ENCODE data around the gene POLR3K.
A peak's percentile ranks its signal among the peaks of the same experiment; 100 is the strongest.
"Not testable (repeated sequence)": the region's sequence is repeated elsewhere in the genome, so short reads cannot be mapped to it uniquely, and the experiment has no call there.

POLR3K gene

DNA sequence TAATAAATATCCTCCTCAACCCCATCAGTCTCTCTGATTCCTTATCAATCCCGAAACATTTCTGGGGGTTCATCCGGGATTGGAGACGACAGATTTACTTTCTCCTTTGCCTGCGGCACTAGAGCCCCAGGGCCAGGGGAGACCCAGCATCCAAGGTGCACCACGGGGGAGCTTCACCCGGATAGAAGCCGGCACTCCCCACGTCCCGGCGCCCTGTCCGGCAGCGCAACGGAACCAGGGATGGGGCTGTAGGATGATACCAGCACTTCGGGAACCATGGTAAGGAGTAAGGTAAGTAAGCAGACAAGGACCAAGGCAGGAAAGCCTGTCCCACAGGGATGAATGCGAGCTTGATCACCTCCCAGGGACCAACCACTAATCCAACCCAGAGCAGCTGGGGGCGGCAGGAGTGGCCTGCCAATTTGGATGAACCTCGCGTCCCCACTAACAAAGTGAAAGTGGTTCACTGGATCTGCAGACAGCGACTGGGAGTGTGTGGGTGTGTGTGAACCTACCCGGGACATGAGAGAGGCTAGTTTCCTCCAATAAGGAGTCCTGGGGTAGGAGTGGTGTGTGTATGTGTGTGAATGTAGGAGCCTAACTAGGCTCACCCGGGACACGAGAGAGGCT is 11.9 kb downstream of the POLR3K start:
- H4K20me1 ChIP-seq (ENCODE audit: low read depth, low read length) = no peaks in the 10 kb centered on the region
- H3K9me2 ChIP-seq (replicated peaks; ENCODE audit: insufficient read depth, low read length) = no peaks in the 10 kb centered on the region
- no peak overlapping the region for H3K4me2 ChIP-seq (ENCODE audit: low read depth, low read length, poor library complexity, severe bottlenecking)
- TF ChIP-seq, protein P1, sequence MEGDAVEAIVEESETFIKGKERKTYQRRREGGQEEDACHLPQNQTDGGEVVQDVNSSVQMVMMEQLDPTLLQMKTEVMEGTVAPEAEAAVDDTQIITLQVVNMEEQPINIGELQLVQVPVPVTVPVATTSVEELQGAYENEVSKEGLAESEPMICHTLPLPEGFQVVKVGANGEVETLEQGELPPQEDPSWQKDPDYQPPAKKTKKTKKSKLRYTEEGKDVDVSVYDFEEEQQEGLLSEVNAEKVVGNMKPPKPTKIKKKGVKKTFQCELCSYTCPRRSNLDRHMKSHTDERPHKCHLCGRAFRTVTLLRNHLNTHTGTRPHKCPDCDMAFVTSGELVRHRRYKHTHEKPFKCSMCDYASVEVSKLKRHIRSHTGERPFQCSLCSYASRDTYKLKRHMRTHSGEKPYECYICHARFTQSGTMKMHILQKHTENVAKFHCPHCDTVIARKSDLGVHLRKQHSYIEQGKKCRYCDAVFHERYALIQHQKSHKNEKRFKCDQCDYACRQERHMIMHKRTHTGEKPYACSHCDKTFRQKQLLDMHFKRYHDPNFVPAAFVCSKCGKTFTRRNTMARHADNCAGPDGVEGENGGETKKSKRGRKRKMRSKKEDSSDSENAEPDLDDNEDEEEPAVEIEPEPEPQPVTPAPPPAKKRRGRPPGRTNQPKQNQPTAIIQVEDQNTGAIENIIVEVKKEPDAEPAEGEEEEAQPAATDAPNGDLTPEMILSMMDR (IDR thresholded peaks at IDR 0.05; ENCODE audit: insufficient read depth, low read length, poor library complexity, severe bottlenecking) = no peak
- TF ChIP-seq EZH2phosphoT487 (conservative IDR thresholded peaks at IDR 0.05; ENCODE audit: low read length) = no peak
- no peak overlapping the region for H3K9ac ChIP-seq (ENCODE audit: low read length)
- H3K79me2 ChIP-seq (ENCODE audit: insufficient read depth, low read length) = peaks cover 29% of the 10 kb centered on the region
- peaks cover 24% of the 10 kb centered on the region for H3K36me3 ChIP-seq (ENCODE audit: low read length)
- no peaks in the 10 kb centered on the region for H3K9me3 ChIP-seq (ENCODE audit: insufficient read depth, low read length)
- H3K4me3 ChIP-seq (ENCODE audit: insufficient read depth, low read length, poor library complexity, severe bottlenecking) = no peak overlapping the region
- H2AFZ ChIP-seq (ENCODE audit: low read depth, low read length, severe bottlenecking) = no peak overlapping the region
- no peaks in the 10 kb centered on the region for H3K27me3 ChIP-seq (ENCODE audit: low read length)
- peaks cover 8% of the 10 kb centered on the region; the same call in 1 of the 2 replicates for H3F3A ChIP-seq (ENCODE audit: insufficient read depth)
- no peak overlapping the region for H3K27ac ChIP-seq (ENCODE audit: low read depth, low read length)

DNA sequence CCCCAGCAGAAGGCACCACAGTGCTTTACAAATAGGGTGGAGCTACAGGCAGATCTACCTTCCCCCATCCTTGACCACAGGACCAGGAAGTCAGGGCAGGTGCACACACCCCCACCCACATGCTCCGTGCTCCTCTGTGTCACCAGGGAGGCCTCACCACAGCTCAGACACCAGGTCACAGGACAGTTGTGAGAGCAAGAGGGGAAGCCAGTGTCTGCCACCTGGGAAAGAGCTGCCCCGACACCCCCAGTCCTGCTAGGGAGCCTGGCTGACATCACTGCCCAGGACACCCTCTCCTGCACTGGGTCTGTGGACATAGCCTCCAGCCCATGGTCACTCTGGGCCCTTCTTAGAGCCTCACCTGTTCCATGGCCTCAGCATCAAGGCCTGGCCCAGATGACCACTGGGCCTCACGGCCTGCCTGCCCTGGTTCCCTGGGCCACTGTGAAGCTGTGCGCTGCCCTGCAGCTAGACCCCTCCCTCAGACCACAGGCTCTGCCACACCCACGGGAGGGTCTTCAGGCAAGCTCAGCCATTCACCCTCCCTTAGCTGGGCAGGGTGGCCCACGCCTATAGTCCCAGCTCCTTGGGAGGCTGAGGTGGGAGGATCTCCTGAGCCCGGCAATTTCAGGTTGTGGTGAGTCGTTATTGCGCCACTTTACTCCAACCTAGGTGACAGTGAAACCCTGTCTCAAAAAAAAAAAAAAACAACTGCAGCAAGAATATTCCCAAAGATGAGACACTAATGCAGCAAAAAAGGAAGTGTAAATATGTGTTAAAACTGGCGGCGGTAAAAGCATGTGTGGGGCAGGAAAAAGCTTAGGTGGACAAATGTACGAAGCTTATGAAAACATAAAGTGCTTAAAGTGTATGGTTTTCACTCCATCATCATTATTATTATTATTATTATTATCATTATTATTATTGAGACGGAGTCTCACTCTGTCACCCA is 14.2 kb downstream of the POLR3K start:
- Histone ChIP-seq H3K4me2 (ENCODE audit: low read depth, low read length, poor library complexity, severe bottlenecking) (no peak overlapping the region), H3K27me3 (ENCODE audit: low read length) (no peaks in the 10 kb centered on the region), H3K79me2 (ENCODE audit: insufficient read depth, low read length) (peaks cover 8% of the 10 kb centered on the region; the same call in 1 of the 2 replicates), H3K9ac (ENCODE audit: low read length) (peak overlapping the region; percentile 17; the same call in 1 of the 2 replicates), H2AFZ (ENCODE audit: low read depth, low read length, severe bottlenecking) (no peak overlapping the region), H3K27ac (ENCODE audit: low read depth, low read length) (peak overlapping the region; percentile 46), H3K9me3 (ENCODE audit: insufficient read depth, low read length) (no peaks in the 10 kb centered on the region), H3K36me3 (ENCODE audit: low read length) (peaks cover 5% of the 10 kb centered on the region; the same call in 1 of the 2 replicates), H3K9me2 (replicated peaks; ENCODE audit: insufficient read depth, low read length) (no peaks in the 10 kb centered on the region), H4K20me1 (ENCODE audit: low read depth, low read length) (no peaks in the 10 kb centered on the region; the same call in 1 of the 2 replicates), H3F3A (ENCODE audit: insufficient read depth) (peaks cover 5% of the 10 kb centered on the region; the same call in 1 of the 2 replicates), H3K4me3 (ENCODE audit: insufficient read depth, low read length, poor library complexity, severe bottlenecking) (no peak overlapping the region)
- TF ChIP-seq, protein P1 (IDR thresholded peaks at IDR 0.05; ENCODE audit: insufficient read depth, low read length, poor library complexity, severe bottlenecking) = no peak
- no peak for TF ChIP-seq EZH2phosphoT487 (conservative IDR thresholded peaks at IDR 0.05; ENCODE audit: low read length)

DNA sequence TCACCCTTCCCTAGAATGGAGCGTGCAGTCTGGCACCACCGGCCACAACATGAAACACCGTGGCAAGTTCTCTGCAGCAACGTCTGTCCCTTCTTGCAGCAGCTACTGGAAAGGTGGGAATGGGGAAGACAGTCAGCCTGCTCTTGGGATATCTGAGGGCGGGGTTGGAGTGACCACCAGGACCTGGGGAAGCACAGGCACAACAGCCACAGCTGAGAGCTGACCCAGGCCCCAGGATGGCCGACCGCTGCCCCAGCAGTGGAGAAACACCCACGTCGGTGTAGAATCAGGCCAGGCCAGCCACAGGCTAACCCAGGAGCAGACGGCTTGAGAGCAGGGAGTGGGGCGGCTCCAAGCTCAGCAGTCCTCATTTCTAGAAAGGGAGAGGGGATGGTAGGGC is 15.2 kb downstream of the POLR3K start:
- H3K4me3 ChIP-seq (ENCODE audit: insufficient read depth, low read length, poor library complexity, severe bottlenecking); H3K9me3 ChIP-seq (ENCODE audit: insufficient read depth, low read length); H3K79me2 ChIP-seq (ENCODE audit: insufficient read depth, low read length); H3K9ac ChIP-seq (ENCODE audit: low read length); H3K4me2 ChIP-seq (ENCODE audit: low read depth, low read length, poor library complexity, severe bottlenecking); H4K20me1 ChIP-seq (ENCODE audit: low read depth, low read length); H2AFZ ChIP-seq (ENCODE audit: low read depth, low read length, severe bottlenecking); H3F3A ChIP-seq (ENCODE audit: insufficient read depth); H3K9me2 ChIP-seq (replicated peaks; ENCODE audit: insufficient read depth, low read length); H3K36me3 ChIP-seq (ENCODE audit: low read length); H3K27me3 ChIP-seq (ENCODE audit: low read length): not testable (repeated sequence)
- peak overlapping the region; percentile 46 for H3K27ac ChIP-seq (ENCODE audit: low read depth, low read length)

Measured in SU-DHL-6 (cell line).